KMS-11 (cell line): ENCODE data around the gene TTC34.

Experiments used
- H2AFZ ChIP-seq: fragments of 200-600 bp; sonication (generic); 2 replicates; pipeline ENCODE4 v1.6.1; 2016; ENCODE audit warnings: antibody characterized with exemption, mixed run types, low read depth
- H3K27ac ChIP-seq: fragments of 200-600 bp; sonication (generic); 2 replicates; pipeline ENCODE4 v1.6.1; 2016; ENCODE audit warnings: mild to moderate bottlenecking, mixed run types
- H3K27me3 ChIP-seq: fragments of 200-600 bp; sonication (generic); 2 replicates; pipeline ENCODE4 v1.6.1; 2017; ENCODE audit warnings: mild to moderate bottlenecking, low read depth, mixed run types, moderate library complexity; ENCODE audit not compliant: insufficient read depth
- H3K36me3 ChIP-seq: fragments of 200-600 bp; sonication (generic); 2 replicates; pipeline ENCODE4 v1.6.1; 2017; ENCODE audit warnings: mild to moderate bottlenecking, mixed run types; ENCODE audit not compliant: insufficient read depth
- H3K4me1 ChIP-seq: fragments of 200-600 bp; sonication (generic); 2 replicates; pipeline ENCODE4 v1.6.1; 2016; ENCODE audit warnings: mild to moderate bottlenecking, low read depth, mixed run types; ENCODE audit not compliant: poor library complexity, severe bottlenecking
- H3K4me2 ChIP-seq: fragments of 200-600 bp; sonication (generic); 2 replicates; pipeline ENCODE4 v1.7.0; 2016; ENCODE audit warnings: mild to moderate bottlenecking, mixed run types
- H3K4me3 ChIP-seq: fragments of 200-600 bp; sonication (generic); IDR thresholded peaks from 2 replicates; pipeline ENCODE4 v1.6.1; 2017; ENCODE audit warnings: low read depth, low read length, mixed read lengths; ENCODE audit not compliant: insufficient read depth
- H3K79me2 ChIP-seq: fragments of 200-600 bp; sonication (generic); 2 replicates; pipeline ENCODE4 v1.6.1; 2016; ENCODE audit warnings: low read depth, mixed run types; ENCODE audit not compliant: insufficient read depth
- H3K9ac ChIP-seq: fragments of 200-600 bp; sonication (generic); 2 replicates; pipeline ENCODE4 v1.6.1; 2016; ENCODE audit warnings: mild to moderate bottlenecking, mixed run types
- H4K20me1 ChIP-seq: fragments of 200-600 bp; sonication (generic); 2 replicates; pipeline ENCODE4 v1.6.1; 2016; ENCODE audit warnings: mild to moderate bottlenecking, mixed run types; ENCODE audit not compliant: insufficient read depth
- TF ChIP-seq, protein P1 (sequence below): fragments of 200-600 bp; sonication (generic); conservative IDR thresholded peaks from 2 replicates; pipeline ENCODE4 v1.6.1; 2017; ENCODE audit warnings: low read depth, mild to moderate bottlenecking, antibody characterized with exemption, low read length, moderate library complexity, mixed read lengths

TTC34 gene

DNA sequence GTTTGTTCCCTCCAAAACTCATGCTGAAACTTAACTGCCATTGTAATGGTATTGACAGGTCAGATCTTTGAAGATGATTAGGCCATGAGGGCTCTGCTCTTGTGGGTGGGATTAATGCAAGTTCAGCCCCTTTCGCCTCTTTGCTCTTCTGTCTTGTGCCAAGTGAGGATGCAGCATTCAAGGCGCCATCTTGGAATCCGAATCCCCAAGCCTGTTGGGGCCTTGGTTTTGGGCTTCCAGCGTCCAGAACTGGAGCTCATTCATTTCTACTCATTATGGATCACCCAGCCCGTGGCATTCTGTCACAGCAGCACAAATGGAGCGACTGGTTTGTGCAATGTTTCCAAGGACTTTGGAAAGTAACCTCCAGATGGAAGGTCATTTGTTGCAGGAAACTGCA, 5.6 kb downstream of the TTC34 start:
- H4K20me1 ChIP-seq, result no peaks in the 10 kb centered on the region
- H3K4me2 ChIP-seq, result no peak overlapping the region

DNA sequence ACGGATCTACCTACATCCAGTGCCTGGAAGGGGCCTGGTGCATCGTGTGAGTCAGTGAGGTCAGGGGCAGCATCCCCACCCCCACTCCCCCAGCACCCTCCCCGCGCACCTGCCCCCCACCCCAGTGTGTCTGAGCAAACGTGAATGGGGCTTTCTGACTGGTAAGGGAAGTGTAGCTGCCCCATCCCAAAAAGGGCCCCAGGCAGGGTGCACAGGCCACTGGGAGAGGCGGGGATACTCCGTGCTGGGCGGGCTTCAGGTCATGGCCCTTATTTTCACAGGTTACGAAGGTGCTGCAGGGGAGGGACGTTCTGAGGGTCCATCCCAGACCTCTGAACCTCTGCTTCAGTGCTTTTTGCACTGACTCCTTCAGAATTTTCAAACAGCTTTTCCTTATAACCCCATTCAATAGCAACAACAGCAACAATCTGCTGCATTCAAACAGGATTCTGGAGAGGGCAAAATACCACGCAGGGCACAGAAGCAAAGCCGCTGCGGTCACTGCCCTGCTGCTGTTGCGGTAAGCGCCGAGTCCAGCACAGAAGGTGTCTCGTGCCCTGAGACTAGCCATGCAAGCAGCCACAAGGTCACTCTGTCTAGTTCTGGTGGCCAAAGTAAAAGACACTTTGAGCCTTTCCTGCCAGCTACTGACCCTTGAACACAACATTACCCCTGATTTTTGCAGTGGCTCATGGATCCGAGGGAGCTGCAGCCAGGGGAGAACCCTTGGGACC, 10.3 kb downstream of the TTC34 start:
- H3K9ac ChIP-seq, result no peak overlapping the region
- no peaks in the 10 kb centered on the region for H3K4me1 ChIP-seq
- TF ChIP-seq, protein P1, sequence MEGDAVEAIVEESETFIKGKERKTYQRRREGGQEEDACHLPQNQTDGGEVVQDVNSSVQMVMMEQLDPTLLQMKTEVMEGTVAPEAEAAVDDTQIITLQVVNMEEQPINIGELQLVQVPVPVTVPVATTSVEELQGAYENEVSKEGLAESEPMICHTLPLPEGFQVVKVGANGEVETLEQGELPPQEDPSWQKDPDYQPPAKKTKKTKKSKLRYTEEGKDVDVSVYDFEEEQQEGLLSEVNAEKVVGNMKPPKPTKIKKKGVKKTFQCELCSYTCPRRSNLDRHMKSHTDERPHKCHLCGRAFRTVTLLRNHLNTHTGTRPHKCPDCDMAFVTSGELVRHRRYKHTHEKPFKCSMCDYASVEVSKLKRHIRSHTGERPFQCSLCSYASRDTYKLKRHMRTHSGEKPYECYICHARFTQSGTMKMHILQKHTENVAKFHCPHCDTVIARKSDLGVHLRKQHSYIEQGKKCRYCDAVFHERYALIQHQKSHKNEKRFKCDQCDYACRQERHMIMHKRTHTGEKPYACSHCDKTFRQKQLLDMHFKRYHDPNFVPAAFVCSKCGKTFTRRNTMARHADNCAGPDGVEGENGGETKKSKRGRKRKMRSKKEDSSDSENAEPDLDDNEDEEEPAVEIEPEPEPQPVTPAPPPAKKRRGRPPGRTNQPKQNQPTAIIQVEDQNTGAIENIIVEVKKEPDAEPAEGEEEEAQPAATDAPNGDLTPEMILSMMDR, result no peak
- H3K4me2 ChIP-seq, result no peak overlapping the region
- no peaks in the 10 kb centered on the region for H3K36me3 ChIP-seq
- no peaks in the 10 kb centered on the region for H3K79me2 ChIP-seq
- H4K20me1 ChIP-seq, result no peaks in the 10 kb centered on the region
- no peak overlapping the region for H3K4me3 ChIP-seq
- H3K27ac ChIP-seq, result no peak overlapping the region
- no peak overlapping the region for H2AFZ ChIP-seq
- peaks cover 12% of the 10 kb centered on the region; the same call in 1 of the 2 replicates for H3K27me3 ChIP-seq

More for the DNA sequence above, 5.6 kb downstream of the TTC34 start:
- peaks cover 22% of the 10 kb centered on the region; the same call in 1 of the 2 replicates for H3K27me3 ChIP-seq
- H3K4me1 ChIP-seq, result no peaks in the 10 kb centered on the region
- H3K36me3 ChIP-seq, result no peaks in the 10 kb centered on the region
- no peak overlapping the region for H3K9ac ChIP-seq
- no peak overlapping the region for H2AFZ ChIP-seq
- H3K79me2 ChIP-seq, result no peaks in the 10 kb centered on the region
- no peak overlapping the region for H3K27ac ChIP-seq
- TF ChIP-seq, protein P1, result no peak
- no peak overlapping the region for H3K4me3 ChIP-seq

DNA sequence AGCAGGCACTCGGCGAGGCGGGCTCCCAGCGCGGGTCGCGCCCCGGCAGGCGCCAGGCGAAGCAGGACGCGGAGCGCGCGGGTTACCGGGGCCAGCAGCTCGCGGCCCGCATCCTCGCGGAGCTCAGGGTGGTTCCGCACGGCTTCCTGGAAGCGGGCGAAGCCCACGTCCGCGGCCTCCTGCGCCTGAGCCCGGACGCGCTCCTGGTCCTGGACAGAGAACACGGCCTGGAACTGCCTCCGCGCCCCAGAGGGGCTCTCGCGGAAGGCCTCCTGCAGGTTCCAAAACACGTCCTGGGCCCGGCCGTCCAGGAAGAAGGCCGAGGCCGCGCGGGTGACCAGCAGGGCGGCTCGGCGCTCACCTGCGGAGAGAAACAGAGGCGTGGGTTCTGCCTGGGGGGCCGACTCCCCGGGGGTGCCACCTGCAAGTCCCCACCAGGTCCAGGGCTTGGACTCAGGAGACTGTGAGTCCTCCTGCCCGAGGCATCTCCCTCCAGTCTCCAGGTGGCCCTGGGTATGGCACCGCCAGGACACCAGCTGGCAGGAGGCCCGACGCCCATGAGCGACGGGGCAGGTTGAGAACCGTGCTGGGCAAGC, 11.4 kb downstream of the TTC34 start:
- Histone ChIP-seq H3K9ac (no peak overlapping the region), H3K79me2 (no peaks in the 10 kb centered on the region), H3K27ac (no peak overlapping the region), H3K4me3 (no peak overlapping the region), H4K20me1 (no peaks in the 10 kb centered on the region), H3K4me1 (no peaks in the 10 kb centered on the region), H2AFZ (no peak overlapping the region), H3K36me3 (no peaks in the 10 kb centered on the region), H3K27me3 (peaks cover 12% of the 10 kb centered on the region; the same call in 1 of the 2 replicates), H3K4me2 (no peak overlapping the region)
- TF ChIP-seq, protein P1, result no peak

DNA sequence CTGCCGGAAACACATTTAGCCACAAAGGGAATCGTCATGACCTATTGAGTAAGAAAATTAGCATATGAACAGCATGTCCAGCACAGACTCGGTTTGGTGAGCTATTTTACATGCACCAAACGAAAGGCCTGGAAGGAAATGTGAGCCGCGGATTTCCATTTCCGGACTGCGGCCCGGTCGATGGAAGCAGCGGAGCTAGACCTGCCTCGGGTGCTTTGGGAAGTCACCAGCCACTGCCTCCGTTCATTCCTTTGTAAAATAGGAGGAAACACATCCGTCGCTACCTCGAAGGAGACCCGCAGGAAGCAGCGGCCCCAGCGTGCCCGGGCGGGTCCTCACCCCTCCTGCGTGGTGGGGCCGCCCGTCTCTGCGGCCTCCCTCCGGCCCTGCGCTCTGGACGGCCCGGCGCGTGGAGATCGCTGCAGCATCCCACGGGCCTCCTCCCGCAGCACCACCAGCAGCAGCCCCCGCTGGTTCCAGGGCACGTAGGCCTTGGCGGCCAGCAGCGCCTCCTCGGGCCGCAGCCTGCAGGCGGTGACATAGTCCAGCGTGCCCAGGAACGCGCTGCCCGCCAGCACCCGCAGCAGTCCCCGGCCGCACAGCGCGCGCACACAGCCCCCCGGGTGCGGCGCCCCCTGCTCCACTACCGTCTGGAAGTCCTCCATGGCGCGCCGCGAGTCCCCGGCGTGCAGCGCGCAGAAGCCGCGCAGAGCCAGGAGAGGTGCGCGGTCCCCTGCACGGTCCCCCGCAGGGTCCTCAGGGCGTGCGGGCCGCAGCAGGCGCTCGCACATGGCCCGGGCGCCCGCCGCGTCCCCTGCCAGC, 12.1 kb downstream of the TTC34 start:
- Histone ChIP-seq H3K27me3 (peaks cover 12% of the 10 kb centered on the region; the same call in 1 of the 2 replicates), H3K9ac (no peak overlapping the region), H3K4me3 (no peak overlapping the region), H3K27ac (no peak overlapping the region), H3K36me3 (no peaks in the 10 kb centered on the region), H3K4me1 (no peaks in the 10 kb centered on the region), H4K20me1 (no peaks in the 10 kb centered on the region), H3K4me2 (no peak overlapping the region), H2AFZ (no peak overlapping the region), H3K79me2 (no peaks in the 10 kb centered on the region)
- TF ChIP-seq, protein P1, result no peak
